Endothelial cell of umbilical vein (primary cell): ENCODE results near the gene C16orf89. TPM values are rescaled to one million over a fixed set of nuclear protein-coding genes. Genes with fewer than 3 reads are reported as not detected.

ENCODE experiments used
- BruUV-seq: library from RNA; stranded (reverse); fragments of 400-500 nt; replicated peaks from 2 replicates; lab custom pipeline; 2021; lab: Mats Ljungman, UMichigan
- CTCF ChIA-PET: fragments of 300-600, 350-600 bp; sonication (Branson Sonifier 250); formaldehyde crosslinking; loops from one replicate; lab custom pipeline; 2021; ENCODE audit warnings: antibody characterized with exemption, inconsistent platforms; lab: Charles Lee
- POLR2A ChIA-PET: fragments of 300-600, 350-600 bp; sonication (Branson Sonifier 250); formaldehyde crosslinking; loops from one replicate; lab custom pipeline; 2021; ENCODE audit warnings: antibody characterized with exemption, inconsistent platforms; lab: Charles Lee
- DNase-seq: peaks from one replicate; pipeline ENCODE4 v3.0.0-alpha.2; 2011; ENCODE audit warnings: low read depth, low spot score
- FAIRE-seq: peaks from 2 replicates; lab custom pipeline; 2011; peaks lifted over from hg19 to GRCh38; lab: Jason Lieb, UNC
- H2AFZ ChIP-seq: 2 replicates; pipeline ENCODE4 v1.6.0; 2012; ENCODE audit warnings: low read depth, low read length, control low read depth, inconsistent platforms
- H3K27ac ChIP-seq: 2 replicates; pipeline ENCODE4 v1.5.1; 2011; ENCODE audit warnings: low read depth, mild to moderate bottlenecking, control low read depth, low read length, moderate library complexity; ENCODE audit not compliant: insufficient read depth
- H3K27me3 ChIP-seq, 2 experiments: 2 replicates each; pipeline versions ENCODE4 v1.6.0 to v1.6.1; 2011; ENCODE audit warnings: low read length in 2 of 2, mixed read lengths in 1 of 2; ENCODE audit not compliant: control insufficient read depth in 2 of 2, insufficient read depth in 2 of 2
- H3K36me3 ChIP-seq, 2 experiments: 2 replicates in 1 of 2; 3 replicates in 1 of 2; pipeline ENCODE4 v1.5.1; 2011; ENCODE audit warnings: low read length in 2 of 2, mild to moderate bottlenecking in 1 of 2, moderate library complexity in 1 of 2; ENCODE audit not compliant: control insufficient read depth in 2 of 2, insufficient read depth in 2 of 2; ENCODE audit errors: extremely low read depth in 1 of 2
- H3K4me1 ChIP-seq: 3 replicates; pipeline ENCODE4 v1.5.1; 2011; ENCODE audit warnings: mild to moderate bottlenecking, low read length; ENCODE audit not compliant: control insufficient read depth, insufficient read depth; ENCODE audit errors: extremely low read depth
- H3K4me2 ChIP-seq: 2 replicates; pipeline ENCODE4 v1.6.1; 2011; ENCODE audit warnings: low read length, control low read depth, mixed read lengths; ENCODE audit not compliant: insufficient read depth
- H3K4me3 ChIP-seq, 3 experiments: fragments of 200-600 bp in 1 of 3; sonication (generic), shearing (Covaris generic) in 1 of 3; replicated peaks in 1 of 3; 2 replicates each; pipeline ENCODE4 v1.5.1; 2011 to 2016; ENCODE audit warnings: control low read depth in 3 of 3, low read length in 3 of 3, mild to moderate bottlenecking in 2 of 3, inconsistent platforms in 1 of 3, low read depth in 1 of 3, moderate library complexity in 1 of 3; ENCODE audit not compliant: insufficient read depth in 1 of 3
- H3K79me2 ChIP-seq: 2 replicates; pipeline ENCODE4 v1.6.0; 2012; ENCODE audit warnings: low read length, inconsistent platforms; ENCODE audit not compliant: control insufficient read depth, insufficient read depth
- H3K9ac ChIP-seq: replicated peaks from 2 replicates; pipeline ENCODE3; 2011; ENCODE audit warnings: low read length, control low read depth; ENCODE audit not compliant: insufficient read depth; ENCODE audit errors: extremely low read depth
- H3K9me1 ChIP-seq: replicated peaks from 3 replicates; pipeline ENCODE4 v1.6.0; 2011; ENCODE audit warnings: mild to moderate bottlenecking, low read length; ENCODE audit not compliant: control insufficient read depth, insufficient read depth; ENCODE audit errors: extremely low read depth
- H3K9me3 ChIP-seq: replicated peaks from 2 replicates; pipeline ENCODE4 v1.5.1; 2012; ENCODE audit warnings: low read length, inconsistent platforms; ENCODE audit not compliant: control insufficient read depth, insufficient read depth
- H4K20me1 ChIP-seq: replicated peaks from 2 replicates; pipeline ENCODE3; 2011; ENCODE audit warnings: mild to moderate bottlenecking, low read length; ENCODE audit not compliant: control insufficient read depth, insufficient read depth; ENCODE audit errors: extremely low read depth
- EZH2 ChIP-seq: IDR thresholded peaks from 2 replicates; pipeline ENCODE4 v1.6.1; 2012; ENCODE audit warnings: borderline replicate concordance, low read depth, mild to moderate bottlenecking, moderate library complexity, low read length, inconsistent platforms; ENCODE audit not compliant: severe bottlenecking
- FOS ChIP-seq: IDR thresholded peaks from 2 replicates; pipeline ENCODE4 v1.6.1; 2011; ENCODE audit warnings: mild to moderate bottlenecking, low read length, moderate library complexity, borderline replicate concordance; ENCODE audit not compliant: insufficient read depth
- GATA2 ChIP-seq: IDR thresholded peaks from 2 replicates; pipeline ENCODE4 v1.7.0; 2011; ENCODE audit warnings: low read depth, mild to moderate bottlenecking, moderate library complexity, mixed read lengths, low read length; ENCODE audit not compliant: insufficient read length, insufficient read depth
- JUN ChIP-seq: IDR thresholded peaks from 2 replicates; pipeline ENCODE4 v1.6.1; 2011; ENCODE audit warnings: borderline replicate concordance, low read depth; ENCODE audit not compliant: insufficient read length, insufficient read depth
- MYC ChIP-seq: IDR thresholded peaks from one replicate; pipeline ENCODE4 v1.6.1; 2011; ENCODE audit warnings: mild to moderate bottlenecking, low read depth, low read length
- POLR2A ChIP-seq: IDR thresholded peaks from 2 replicates; pipeline ENCODE4 v1.6.1; 2012; ENCODE audit warnings: low read depth, mild to moderate bottlenecking, control low read depth, low read length
- POLR2AphosphoS5 ChIP-seq: IDR thresholded peaks from 2 replicates; pipeline ENCODE4 v1.6.1; 2012; ENCODE audit warnings: low read depth, mild to moderate bottlenecking, control low read depth, low read length, moderate library complexity; ENCODE audit not compliant: insufficient read depth
- dilution Hi-C: fragments of 300-500 bp; cut with MboI; formaldehyde crosslinking; loops from one replicate; pipeline ENCODE4 v1.15.0; 2019; ENCODE audit warnings: low sequenced_read_pairs; ENCODE audit not compliant: extremely low pct_ligation_motif_present
- intact Hi-C: fragments of 100-400 bp; cut with micrococcal nuclease; formaldehyde crosslinking; loops from one replicate; pipeline ENCODE4 v1.10.0; 2022
- polyA plus RNA-seq, 4 experiments: library from polyadenylated mRNA; depleted of rRNA in 3 of 4; stranded (reverse) in 3 of 4; unstranded in 1 of 4; fragments of >200 nt; gene quantifications; 2 replicates each; pipeline versions ENCODE4 v1.2.1 to v1.2.3, GENCODE V29; 2011 to 2012; ENCODE audit warnings: missing spikeins in 1 of 4
- total RNA-seq: library from RNA; stranded (reverse); gene quantifications from 2 replicates; pipeline ENCODE4 v1.2.3, GENCODE V29; 2021
- TF ChIP-seq, protein P1 (sequence below), 2 donors: IDR thresholded peaks; 1 replicate in 1 of 2; 2 replicates in 1 of 2; pipeline ENCODE4 v1.5.1; 2011; ENCODE audit warnings: low read length in 2 of 2, mild to moderate bottlenecking in 2 of 2, moderate library complexity in 2 of 2, control low read depth in 1 of 2, inconsistent platforms in 1 of 2, low read depth in 1 of 2; ENCODE audit not compliant: insufficient read depth in 1 of 2; ENCODE audit errors: extremely low read depth in 1 of 2
- TF ChIP-seq, protein P2 (sequence below): IDR thresholded peaks from 2 replicates; pipeline ENCODE4 v1.6.1; 2011; ENCODE audit not compliant: insufficient read depth, insufficient read length

Gene C16orf89
- total and polyA plus RNA-seq, 2 donors (not counting 3 experiments of a cell fraction or from before 2014, with no cell fraction given) = not detected

DNA sequence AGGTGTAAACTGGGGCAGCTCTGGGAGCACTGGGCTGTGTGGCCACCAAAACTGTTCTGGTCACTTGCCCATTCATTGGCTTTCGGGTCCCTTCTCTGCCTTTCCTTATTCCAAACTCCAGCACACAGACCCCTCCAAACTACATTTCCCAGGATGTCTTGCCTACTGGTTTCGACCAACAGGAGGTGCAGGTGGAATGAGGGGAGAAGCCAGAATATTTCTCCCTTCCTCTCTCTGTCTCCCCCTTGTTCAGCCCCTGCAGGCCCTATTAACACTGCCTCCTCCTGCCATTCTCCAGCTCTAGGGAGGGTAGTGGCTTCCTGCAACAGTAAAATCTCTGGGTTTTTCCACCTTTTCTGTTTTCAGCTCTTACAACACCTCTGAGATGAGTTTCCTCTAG lies 18.8 kb downstream of the C16orf89 start:
- TF ChIP-seq, protein P1, sequence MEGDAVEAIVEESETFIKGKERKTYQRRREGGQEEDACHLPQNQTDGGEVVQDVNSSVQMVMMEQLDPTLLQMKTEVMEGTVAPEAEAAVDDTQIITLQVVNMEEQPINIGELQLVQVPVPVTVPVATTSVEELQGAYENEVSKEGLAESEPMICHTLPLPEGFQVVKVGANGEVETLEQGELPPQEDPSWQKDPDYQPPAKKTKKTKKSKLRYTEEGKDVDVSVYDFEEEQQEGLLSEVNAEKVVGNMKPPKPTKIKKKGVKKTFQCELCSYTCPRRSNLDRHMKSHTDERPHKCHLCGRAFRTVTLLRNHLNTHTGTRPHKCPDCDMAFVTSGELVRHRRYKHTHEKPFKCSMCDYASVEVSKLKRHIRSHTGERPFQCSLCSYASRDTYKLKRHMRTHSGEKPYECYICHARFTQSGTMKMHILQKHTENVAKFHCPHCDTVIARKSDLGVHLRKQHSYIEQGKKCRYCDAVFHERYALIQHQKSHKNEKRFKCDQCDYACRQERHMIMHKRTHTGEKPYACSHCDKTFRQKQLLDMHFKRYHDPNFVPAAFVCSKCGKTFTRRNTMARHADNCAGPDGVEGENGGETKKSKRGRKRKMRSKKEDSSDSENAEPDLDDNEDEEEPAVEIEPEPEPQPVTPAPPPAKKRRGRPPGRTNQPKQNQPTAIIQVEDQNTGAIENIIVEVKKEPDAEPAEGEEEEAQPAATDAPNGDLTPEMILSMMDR (IDR thresholded peaks at IDR 0.05; ENCODE audit: extremely low read depth in 1 of 2, insufficient read depth in 1 of 2, low read depth in 1 of 2, low read length in 2 of 2) = no peak
- TF ChIP-seq POLR2AphosphoS5 (no peak), MYC (no peak), JUN (no peak), GATA2 (no peak), POLR2A (no peak), FOS (no peak), EZH2 (no peak)
- TF ChIP-seq, protein P2, sequence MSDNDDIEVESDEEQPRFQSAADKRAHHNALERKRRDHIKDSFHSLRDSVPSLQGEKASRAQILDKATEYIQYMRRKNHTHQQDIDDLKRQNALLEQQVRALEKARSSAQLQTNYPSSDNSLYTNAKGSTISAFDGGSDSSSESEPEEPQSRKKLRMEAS = no peak
- CTCF ChIA-PET = interaction anchor here (1.3 kb wide), 1 partner anchor 12 kb away, joined by 6 read pairs; no protein-coding TSS in a partner anchor
- H3K27ac ChIP-seq = no peak overlapping the region
- POLR2A ChIA-PET = no interaction called here
- dilution Hi-C loops (no loop called here), intact Hi-C loops (no loop called here)
- no TSS peak for BruUV-seq
- H2AFZ ChIP-seq = no peak overlapping the region
- no peaks in the 10 kb centered on the region for H4K20me1 ChIP-seq
- no peak overlapping the region for H3K4me2 ChIP-seq
- no peaks in the 10 kb centered on the region for H3K9me1 ChIP-seq
- FAIRE-seq (no peak), DNase-seq (no peak)
- H3K79me2 ChIP-seq = no peaks in the 10 kb centered on the region
- no peak overlapping the region for H3K4me3 ChIP-seq
- H3K4me1 ChIP-seq = no peaks in the 10 kb centered on the region
- peaks cover 1 to 6% of the 10 kb centered on the region in 2 experiments for H3K27me3 ChIP-seq
- no peak overlapping the region for H3K9ac ChIP-seq
- H3K9me3 ChIP-seq = no peaks in the 10 kb centered on the region
- H3K36me3 ChIP-seq = no peaks in the 10 kb centered on the region
